K562 (cell line): ENCODE data around the gene ITGAL. TPM values are rescaled to one million over a fixed set of nuclear protein-coding genes. Genes with fewer than 3 reads are reported as not detected.

Experiments used
- ATF1 ChIP-seq, 2 experiments: fragments of 450-650 bp in 1 of 2; IDR thresholded peaks; 2 replicates each; pipeline ENCODE4 v1.6.1; 2016; ENCODE audit warnings: missing compliant biosample characterization in 1 of 2, missing genetic modification characterization in 1 of 2
- GTF2F1 ChIP-seq: IDR thresholded peaks from 2 replicates; pipeline ENCODE4 v1.6.1; 2011; ENCODE audit warnings: low read depth, low read length, improper control_type of control experiment
- HMGN3 ChIP-seq: IDR thresholded peaks from 2 replicates; pipeline ENCODE4 v1.6.1; 2011; ENCODE audit warnings: borderline replicate concordance, low read depth, mild to moderate bottlenecking, mixed read lengths, low read length; ENCODE audit not compliant: insufficient read length; ENCODE audit errors: extremely low read depth
- HNRNPH1 ChIP-seq: fragments of 200-400 bp; formaldehyde crosslinking; optimal IDR thresholded peaks from 2 replicates; pipeline ENCODE3; 2017; ENCODE audit warnings: low read depth, mild to moderate bottlenecking, low read length, moderate library complexity
- NFYB ChIP-seq: IDR thresholded peaks from 2 replicates; pipeline ENCODE4 v1.6.1; 2011; ENCODE audit warnings: mild to moderate bottlenecking, moderate library complexity; ENCODE audit not compliant: insufficient read length; ENCODE audit errors: extremely low read depth
- PRPF4 ChIP-seq: fragments of 200-400 bp; formaldehyde crosslinking; IDR thresholded peaks from one replicate; pipeline ENCODE4 v1.6.1; 2017; ENCODE audit warnings: low read length, low read depth, mild to moderate bottlenecking; ENCODE audit not compliant: insufficient read depth, poor library complexity, severe bottlenecking
- TBL1XR1 ChIP-seq, 2 experiments: IDR thresholded peaks; 2 replicates each; pipeline ENCODE4 v1.6.1; 2012; ENCODE audit warnings: improper control_type of control experiment in 2 of 2, low read length in 2 of 2, mild to moderate bottlenecking in 1 of 2
- ZFP1 ChIP-seq: fragments of 450-650 bp; formaldehyde crosslinking; IDR thresholded peaks from 2 replicates; pipeline ENCODE4 v1.4.0; 2020; ENCODE audit warnings: mild to moderate bottlenecking, mixed read lengths
- ZNF274 ChIP-seq: IDR thresholded peaks from 2 replicates; pipeline ENCODE4 v1.6.1; 2011; ENCODE audit warnings: low read depth, mild to moderate bottlenecking, low read length, moderate library complexity, borderline replicate concordance
- ZNF785 ChIP-seq: fragments of 250-450 bp; sonication (Bioruptor Pico); IDR thresholded peaks from 2 replicates; pipeline ENCODE4 v1.4.0; 2020; ENCODE audit warnings: mild to moderate bottlenecking
- polyA plus RNA-seq, 8 experiments: library from polyadenylated mRNA; depleted of rRNA in 4 of 8; stranded (reverse) in 5 of 8; unstranded in 3 of 8; fragments of >200 nt; fragmentation: Nextera tagmentation in 2 of 8; fragmentation: Illumina TruSeq in 1 of 8; extraction: Ambion mirVana in 2 of 8; extraction: Trizol in 1 of 8; gene quantifications; 2 replicates each; pipeline versions ENCODE4 v1.2.1 to v1.2.3, GENCODE V29; 2011 to 2014; ENCODE audit warnings: inconsistent platforms in 1 of 8, missing spikeins in 1 of 8
- total RNA-seq, 7 experiments: library from RNA; depleted of rRNA in 6 of 7; stranded (reverse); fragments of >200 nt in 6 of 7; fragmentation: Illumina TruSeq in 2 of 7; extraction: Trizol in 2 of 7; gene quantifications; 2 replicates each; pipeline versions ENCODE4 v1.2.1 to v1.2.3, GENCODE V29; 2011 to 2021; ENCODE audit warnings: low replicate concordance in 1 of 7
- TF ChIP-seq, protein P1 (sequence below): fragments of 450-650 bp; formaldehyde crosslinking; IDR thresholded peaks from 2 replicates; pipeline ENCODE4 v1.4.0; 2020; ENCODE audit warnings: mild to moderate bottlenecking, mixed read lengths
- TF ChIP-seq, protein P2 (sequence below), 2 experiments: fragments of 450-650 bp; conservative IDR thresholded peaks; 2 replicates each; pipeline ENCODE4 v1.6.1; 2017; ENCODE audit warnings: mild to moderate bottlenecking in 2 of 2, moderate library complexity in 2 of 2
- TF ChIP-seq, protein P3 (sequence below): fragments of 450-650 bp; conservative IDR thresholded peaks from 2 replicates; pipeline ENCODE4 v1.6.1; 2016; ENCODE audit warnings: missing genetic modification characterization, low read depth, mild to moderate bottlenecking, missing compliant biosample characterization, moderate library complexity
- TF ChIP-seq, protein P4 (sequence below), 2 experiments: fragments of 450-650 bp in 1 of 2; IDR thresholded peaks; 2 replicates each; pipeline ENCODE4 v1.6.1; 2011 to 2017; ENCODE audit warnings: low read depth in 2 of 2, antibody characterized with exemption in 1 of 2, borderline replicate concordance in 1 of 2, low read length in 1 of 2, mild to moderate bottlenecking in 1 of 2, mixed read lengths in 1 of 2; ENCODE audit not compliant: control insufficient read depth in 1 of 2
- TF ChIP-seq, protein P5 (sequence below): fragments of 450-650 bp; formaldehyde crosslinking; conservative IDR thresholded peaks from 2 replicates; pipeline ENCODE4 v1.4.0; 2022; ENCODE audit warnings: mild to moderate bottlenecking, missing genetic modification characterization
- TF ChIP-seq, protein P6 (sequence below): sonication (generic); formaldehyde crosslinking; IDR thresholded peaks from 2 replicates; pipeline ENCODE4 v1.8.0; 2022; ENCODE audit warnings: missing genetic modification reagents, mild to moderate bottlenecking, borderline replicate concordance

ITGAL gene
- total and polyA plus RNA-seq, 9 of the 15 experiments (the other 6 are each of a cell fraction or from before 2014, with no cell fraction given) = 0.01 to 0.53 TPM; not detected in 7

DNA sequence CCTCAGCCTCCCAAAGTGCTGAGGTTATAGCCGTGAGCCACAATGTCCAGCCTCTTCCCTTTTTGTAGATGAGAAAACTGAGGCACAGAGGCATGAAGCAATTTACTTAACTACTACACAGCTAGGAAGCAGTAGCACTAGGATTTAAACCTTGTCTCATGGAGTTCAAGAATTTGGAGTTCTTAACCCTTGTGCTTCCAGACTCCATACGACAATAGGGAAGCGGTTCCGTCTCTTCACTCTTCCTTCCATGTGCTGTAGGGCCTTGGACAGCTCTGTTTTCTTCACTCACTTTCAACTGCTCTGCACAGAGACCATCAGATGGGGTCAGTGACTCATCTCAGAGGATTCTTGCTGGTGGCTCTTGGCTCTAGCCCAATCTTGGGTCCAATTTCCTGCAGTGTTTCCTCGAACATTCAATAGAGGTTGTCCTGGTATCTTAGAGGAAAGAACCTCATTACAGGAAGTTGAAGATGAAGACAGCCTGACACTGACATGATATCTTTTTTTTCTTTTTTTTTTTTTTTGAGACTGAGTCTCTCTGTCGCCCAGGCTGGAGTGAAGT, 19.3 kb downstream of the ITGAL start (continued):
- TF ChIP-seq, protein P1, sequence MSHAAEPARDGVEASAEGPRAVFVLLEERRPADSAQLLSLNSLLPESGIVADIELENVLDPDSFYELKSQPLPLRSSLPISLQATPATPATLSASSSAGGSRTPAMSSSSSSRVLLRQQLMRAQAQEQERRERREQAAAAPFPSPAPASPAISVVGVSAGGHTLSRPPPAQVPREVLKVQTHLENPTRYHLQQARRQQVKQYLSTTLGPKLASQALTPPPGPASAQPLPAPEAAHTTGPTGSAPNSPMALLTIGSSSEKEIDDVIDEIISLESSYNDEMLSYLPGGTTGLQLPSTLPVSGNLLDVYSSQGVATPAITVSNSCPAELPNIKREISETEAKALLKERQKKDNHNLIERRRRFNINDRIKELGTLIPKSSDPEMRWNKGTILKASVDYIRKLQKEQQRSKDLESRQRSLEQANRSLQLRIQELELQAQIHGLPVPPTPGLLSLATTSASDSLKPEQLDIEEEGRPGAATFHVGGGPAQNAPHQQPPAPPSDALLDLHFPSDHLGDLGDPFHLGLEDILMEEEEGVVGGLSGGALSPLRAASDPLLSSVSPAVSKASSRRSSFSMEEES (CRISPR knock-in tag) = no peak
- TF ChIP-seq HNRNPH1 (no peak), HMGN3 (no peak), NFYB (no peak), GTF2F1 (no peak), ATF1 (CRISPR knock-in tag; IDR thresholded peaks at IDR 0.05) (no peak), ATF1 (tag; IDR thresholded peaks at IDR 0.05) (no peak), ZNF274 (no peak), ZNF785 (CRISPR knock-in tag) (no peak), ZFP1 (CRISPR knock-in tag) (no peak), PRPF4 (no peak), TBL1XR1 (IDR thresholded peaks at IDR 0.05; ENCODE audit: low read length in 2 of 2) (peak in 1 of 2 experiments; percentile 71; a peak in 1 of 4 replicates)
- TF ChIP-seq, protein P2, sequence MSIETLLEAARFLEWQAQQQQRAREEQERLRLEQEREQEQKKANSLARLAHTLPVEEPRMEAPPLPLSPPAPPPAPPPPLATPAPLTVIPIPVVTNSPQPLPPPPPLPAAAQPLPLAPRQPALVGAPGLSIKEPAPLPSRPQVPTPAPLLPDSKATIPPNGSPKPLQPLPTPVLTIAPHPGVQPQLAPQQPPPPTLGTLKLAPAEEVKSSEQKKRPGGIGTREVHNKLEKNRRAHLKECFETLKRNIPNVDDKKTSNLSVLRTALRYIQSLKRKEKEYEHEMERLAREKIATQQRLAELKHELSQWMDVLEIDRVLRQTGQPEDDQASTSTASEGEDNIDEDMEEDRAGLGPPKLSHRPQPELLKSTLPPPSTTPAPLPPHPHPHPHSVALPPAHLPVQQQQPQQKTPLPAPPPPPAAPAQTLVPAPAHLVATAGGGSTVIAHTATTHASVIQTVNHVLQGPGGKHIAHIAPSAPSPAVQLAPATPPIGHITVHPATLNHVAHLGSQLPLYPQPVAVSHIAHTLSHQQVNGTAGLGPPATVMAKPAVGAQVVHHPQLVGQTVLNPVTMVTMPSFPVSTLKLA (conservative IDR thresholded peaks at IDR 0.05) = peak; percentile 56 to 70
- TF ChIP-seq, protein P3, sequence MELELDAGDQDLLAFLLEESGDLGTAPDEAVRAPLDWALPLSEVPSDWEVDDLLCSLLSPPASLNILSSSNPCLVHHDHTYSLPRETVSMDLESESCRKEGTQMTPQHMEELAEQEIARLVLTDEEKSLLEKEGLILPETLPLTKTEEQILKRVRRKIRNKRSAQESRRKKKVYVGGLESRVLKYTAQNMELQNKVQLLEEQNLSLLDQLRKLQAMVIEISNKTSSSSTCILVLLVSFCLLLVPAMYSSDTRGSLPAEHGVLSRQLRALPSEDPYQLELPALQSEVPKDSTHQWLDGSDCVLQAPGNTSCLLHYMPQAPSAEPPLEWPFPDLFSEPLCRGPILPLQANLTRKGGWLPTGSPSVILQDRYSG = no peak
- TF ChIP-seq, protein P4, sequence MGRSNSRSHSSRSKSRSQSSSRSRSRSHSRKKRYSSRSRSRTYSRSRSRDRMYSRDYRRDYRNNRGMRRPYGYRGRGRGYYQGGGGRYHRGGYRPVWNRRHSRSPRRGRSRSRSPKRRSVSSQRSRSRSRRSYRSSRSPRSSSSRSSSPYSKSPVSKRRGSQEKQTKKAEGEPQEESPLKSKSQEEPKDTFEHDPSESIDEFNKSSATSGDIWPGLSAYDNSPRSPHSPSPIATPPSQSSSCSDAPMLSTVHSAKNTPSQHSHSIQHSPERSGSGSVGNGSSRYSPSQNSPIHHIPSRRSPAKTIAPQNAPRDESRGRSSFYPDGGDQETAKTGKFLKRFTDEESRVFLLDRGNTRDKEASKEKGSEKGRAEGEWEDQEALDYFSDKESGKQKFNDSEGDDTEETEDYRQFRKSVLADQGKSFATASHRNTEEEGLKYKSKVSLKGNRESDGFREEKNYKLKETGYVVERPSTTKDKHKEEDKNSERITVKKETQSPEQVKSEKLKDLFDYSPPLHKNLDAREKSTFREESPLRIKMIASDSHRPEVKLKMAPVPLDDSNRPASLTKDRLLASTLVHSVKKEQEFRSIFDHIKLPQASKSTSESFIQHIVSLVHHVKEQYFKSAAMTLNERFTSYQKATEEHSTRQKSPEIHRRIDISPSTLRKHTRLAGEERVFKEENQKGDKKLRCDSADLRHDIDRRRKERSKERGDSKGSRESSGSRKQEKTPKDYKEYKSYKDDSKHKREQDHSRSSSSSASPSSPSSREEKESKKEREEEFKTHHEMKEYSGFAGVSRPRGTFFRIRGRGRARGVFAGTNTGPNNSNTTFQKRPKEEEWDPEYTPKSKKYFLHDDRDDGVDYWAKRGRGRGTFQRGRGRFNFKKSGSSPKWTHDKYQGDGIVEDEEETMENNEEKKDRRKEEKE (IDR thresholded peaks at IDR 0.05; ENCODE audit: borderline replicate concordance in 1 of 2, control insufficient read depth in 1 of 2, low read depth in 2 of 2, low read length in 1 of 2) = no peak
- TF ChIP-seq, protein P5, sequence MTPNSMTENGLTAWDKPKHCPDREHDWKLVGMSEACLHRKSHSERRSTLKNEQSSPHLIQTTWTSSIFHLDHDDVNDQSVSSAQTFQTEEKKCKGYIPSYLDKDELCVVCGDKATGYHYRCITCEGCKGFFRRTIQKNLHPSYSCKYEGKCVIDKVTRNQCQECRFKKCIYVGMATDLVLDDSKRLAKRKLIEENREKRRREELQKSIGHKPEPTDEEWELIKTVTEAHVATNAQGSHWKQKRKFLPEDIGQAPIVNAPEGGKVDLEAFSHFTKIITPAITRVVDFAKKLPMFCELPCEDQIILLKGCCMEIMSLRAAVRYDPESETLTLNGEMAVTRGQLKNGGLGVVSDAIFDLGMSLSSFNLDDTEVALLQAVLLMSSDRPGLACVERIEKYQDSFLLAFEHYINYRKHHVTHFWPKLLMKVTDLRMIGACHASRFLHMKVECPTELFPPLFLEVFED = no peak
- TF ChIP-seq, protein P6, sequence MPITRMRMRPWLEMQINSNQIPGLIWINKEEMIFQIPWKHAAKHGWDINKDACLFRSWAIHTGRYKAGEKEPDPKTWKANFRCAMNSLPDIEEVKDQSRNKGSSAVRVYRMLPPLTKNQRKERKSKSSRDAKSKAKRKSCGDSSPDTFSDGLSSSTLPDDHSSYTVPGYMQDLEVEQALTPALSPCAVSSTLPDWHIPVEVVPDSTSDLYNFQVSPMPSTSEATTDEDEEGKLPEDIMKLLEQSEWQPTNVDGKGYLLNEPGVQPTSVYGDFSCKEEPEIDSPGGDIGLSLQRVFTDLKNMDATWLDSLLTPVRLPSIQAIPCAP (CRISPR knock-in tag) = no peak
